Caco-2 (cell line): ENCODE data around the gene TSPAN18. TPM values are rescaled to one million over a fixed set of nuclear protein-coding genes. Genes with fewer than 3 reads are reported as not detected.

ENCODE experiments used
- BruUV-seq: library from RNA; stranded (reverse); fragments of 400-500 nt; replicated peaks from 2 replicates; lab custom pipeline; 2021; lab: Mats Ljungman, UMichigan
- CTCF ChIA-PET: fragments of 300-600 bp; sonication (Branson Sonifier 250); formaldehyde crosslinking; loops from one replicate; lab custom pipeline; 2022; ENCODE audit warnings: antibody characterized with exemption; lab: Charles Lee
- POLR2A ChIA-PET: fragments of 300-600 bp; sonication (Branson Sonifier 250); formaldehyde crosslinking; loops from one replicate; lab custom pipeline; 2022; ENCODE audit warnings: antibody characterized with exemption; lab: Charles Lee
- DNase-seq, 2 experiments: peaks; one replicate each; pipeline versions ENCODE4 v3.0.0 to v3.0.0-alpha.2; 2020 to 2022
- H3K27me3 ChIP-seq: replicated peaks from 2 replicates; pipeline ENCODE4 v1.6.0; 2011; ENCODE audit warnings: low read length; ENCODE audit not compliant: control insufficient read depth, insufficient read depth
- H3K36me3 ChIP-seq: 2 replicates; pipeline ENCODE4 v1.5.1; 2011; ENCODE audit warnings: low read length; ENCODE audit not compliant: control insufficient read depth, insufficient read depth
- H3K4me1 ChIP-seq: fragments of 250-450 bp; sonication (Bioruptor Pico); 2 replicates; pipeline ENCODE4 v1.5.1; 2020; ENCODE audit warnings: mild to moderate bottlenecking
- H3K4me3 ChIP-seq: 2 replicates; pipeline ENCODE4 v1.5.1; 2011; ENCODE audit warnings: low read depth, mild to moderate bottlenecking, control low read depth, low read length
- H3K9me3 ChIP-seq: fragments of 250-450 bp; sonication (Bioruptor Pico); 2 replicates; pipeline ENCODE4 v1.5.1; 2020; ENCODE audit warnings: mild to moderate bottlenecking, moderate library complexity
- H3K27ac Mint-ChIP-seq: one replicate; pipeline ENCODE4 v1.8.0; 2022; ENCODE audit warnings: mixed read lengths; ENCODE audit not compliant: unreplicated experiment
- H3K27me3 Mint-ChIP-seq: one replicate; pipeline ENCODE4 v1.8.0; 2022; ENCODE audit warnings: mixed read lengths; ENCODE audit not compliant: insufficient read depth, unreplicated experiment
- H3K36me3 Mint-ChIP-seq: one replicate; pipeline ENCODE4 v1.8.0; 2022; ENCODE audit warnings: mild to moderate bottlenecking, mixed read lengths; ENCODE audit not compliant: insufficient read depth, unreplicated experiment
- H3K4me1 Mint-ChIP-seq: one replicate; pipeline ENCODE4 v1.8.0; 2022; ENCODE audit warnings: low read depth, mixed read lengths; ENCODE audit not compliant: unreplicated experiment
- H3K4me3 Mint-ChIP-seq: one replicate; pipeline ENCODE4 v1.8.0; 2022; ENCODE audit warnings: mild to moderate bottlenecking, moderate library complexity, mixed read lengths; ENCODE audit not compliant: unreplicated experiment
- H3K9me3 Mint-ChIP-seq: one replicate; pipeline ENCODE4 v1.8.0; 2022; ENCODE audit warnings: mixed read lengths; ENCODE audit not compliant: unreplicated experiment
- intact Hi-C: fragments of 100-400 bp; cut with micrococcal nuclease; formaldehyde crosslinking; loops from one replicate; pipeline ENCODE4 v1.10.0; 2022; ENCODE audit not compliant: unreplicated experiment
- total RNA-seq: library from RNA; stranded (reverse); gene quantifications from 2 replicates; pipeline ENCODE4 v1.2.3, GENCODE V29; 2022
- TF ChIP-seq, protein P1 (sequence below), 2 experiments: fragments of 200-600 bp in 1 of 2; IDR thresholded peaks; 1 replicate in 1 of 2; 2 replicates in 1 of 2; pipeline versions ENCODE4 v1.5.1 to v1.8.0; 2011 to 2022; ENCODE audit warnings: antibody characterized with exemption in 1 of 2, control low read depth in 1 of 2, inconsistent platforms in 1 of 2, low read depth in 1 of 2, low read length in 1 of 2, mild to moderate bottlenecking in 1 of 2, moderate library complexity in 1 of 2; ENCODE audit not compliant: insufficient read depth in 1 of 2, severe bottlenecking in 1 of 2, unreplicated experiment in 1 of 2

The TSPAN18 gene
- total RNA-seq, 1 experiment from 2014 or later, result 7.4 TPM

DNA sequence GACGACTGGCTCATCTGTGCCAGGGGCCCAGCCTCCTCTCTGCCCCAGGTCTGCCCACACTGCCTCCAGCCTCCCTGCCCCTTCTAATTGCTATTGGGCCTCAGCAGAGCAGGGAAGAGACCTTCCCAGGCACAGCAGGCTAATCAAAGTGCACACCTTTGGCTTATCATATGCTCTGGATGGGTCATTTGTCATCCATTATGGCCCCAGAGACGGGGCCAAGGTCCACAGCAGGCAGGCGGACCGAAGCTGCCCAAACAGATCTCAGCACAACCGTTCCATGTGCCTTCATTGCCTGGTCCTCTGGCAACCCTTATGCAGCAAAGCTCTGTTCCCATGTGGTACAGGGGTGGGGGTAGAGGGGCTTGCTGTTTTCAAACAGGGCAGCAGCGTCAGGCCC lies 157.3 kb downstream of the TSPAN18 start:
- H3K9me3 Mint-ChIP-seq, result no peaks in the 10 kb centered on the region
- no peak overlapping the region for H3K4me3 Mint-ChIP-seq
- no peaks in the 10 kb centered on the region for H3K27me3 Mint-ChIP-seq
- no peak overlapping the region for H3K27ac Mint-ChIP-seq
- CTCF ChIA-PET, result no interaction called here
- Histone ChIP-seq H3K4me1 (peaks cover 20% of the 10 kb centered on the region), H3K36me3 (no peaks in the 10 kb centered on the region), H3K27me3 (no peaks in the 10 kb centered on the region), H3K9me3 (no peaks in the 10 kb centered on the region), H3K4me3 (no peak overlapping the region)
- no peaks in the 10 kb centered on the region for H3K36me3 Mint-ChIP-seq
- POLR2A ChIA-PET, result no interaction called here
- no TSS peak for BruUV-seq
- intact Hi-C loops, result no loop called here
- H3K4me1 Mint-ChIP-seq, result peaks cover 8% of the 10 kb centered on the region
- TF ChIP-seq, protein P1, sequence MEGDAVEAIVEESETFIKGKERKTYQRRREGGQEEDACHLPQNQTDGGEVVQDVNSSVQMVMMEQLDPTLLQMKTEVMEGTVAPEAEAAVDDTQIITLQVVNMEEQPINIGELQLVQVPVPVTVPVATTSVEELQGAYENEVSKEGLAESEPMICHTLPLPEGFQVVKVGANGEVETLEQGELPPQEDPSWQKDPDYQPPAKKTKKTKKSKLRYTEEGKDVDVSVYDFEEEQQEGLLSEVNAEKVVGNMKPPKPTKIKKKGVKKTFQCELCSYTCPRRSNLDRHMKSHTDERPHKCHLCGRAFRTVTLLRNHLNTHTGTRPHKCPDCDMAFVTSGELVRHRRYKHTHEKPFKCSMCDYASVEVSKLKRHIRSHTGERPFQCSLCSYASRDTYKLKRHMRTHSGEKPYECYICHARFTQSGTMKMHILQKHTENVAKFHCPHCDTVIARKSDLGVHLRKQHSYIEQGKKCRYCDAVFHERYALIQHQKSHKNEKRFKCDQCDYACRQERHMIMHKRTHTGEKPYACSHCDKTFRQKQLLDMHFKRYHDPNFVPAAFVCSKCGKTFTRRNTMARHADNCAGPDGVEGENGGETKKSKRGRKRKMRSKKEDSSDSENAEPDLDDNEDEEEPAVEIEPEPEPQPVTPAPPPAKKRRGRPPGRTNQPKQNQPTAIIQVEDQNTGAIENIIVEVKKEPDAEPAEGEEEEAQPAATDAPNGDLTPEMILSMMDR (IDR thresholded peaks at IDR 0.05; ENCODE audit: insufficient read depth in 1 of 2, low read depth in 1 of 2, low read length in 1 of 2, severe bottlenecking in 1 of 2, unreplicated experiment in 1 of 2), result no peak
- DNase-seq, result peak; percentile 37 to 72

DNA sequence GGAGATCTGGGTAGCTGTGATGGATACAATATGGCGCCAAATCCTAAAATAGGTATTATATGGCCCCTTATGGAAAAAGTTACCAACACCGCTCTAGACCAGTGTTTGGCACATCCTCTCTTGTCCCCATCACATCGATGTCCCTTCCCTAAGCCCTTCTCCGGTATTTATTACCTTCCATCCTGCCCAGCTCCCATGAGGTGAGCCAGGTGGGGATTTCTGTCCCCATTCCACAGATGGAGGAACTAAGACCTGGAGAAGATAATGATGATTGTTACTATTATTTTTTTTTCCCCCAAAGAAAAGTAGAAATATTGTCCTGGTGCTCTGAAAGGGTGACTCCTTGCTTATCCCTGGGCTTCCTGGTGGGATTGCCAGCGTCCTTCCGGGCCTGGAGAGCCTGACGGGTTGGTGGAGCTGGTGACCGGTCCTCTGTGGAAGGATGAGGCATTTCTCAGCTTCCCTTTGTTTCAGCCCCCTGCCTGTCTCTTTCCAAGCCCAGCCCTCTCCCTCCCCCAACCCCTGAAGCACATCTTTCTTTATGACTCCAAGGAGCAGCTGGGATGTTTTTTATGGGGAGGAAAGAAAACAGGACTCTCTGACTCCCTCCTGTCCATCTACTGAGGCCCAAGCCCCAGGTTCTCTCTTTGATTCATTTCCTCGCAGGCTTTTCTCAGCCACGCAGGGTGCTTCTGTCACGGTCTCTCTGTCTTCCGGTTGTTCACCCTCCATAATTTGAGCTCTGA lies 158.5 kb downstream of the TSPAN18 start:
- Mint-ChIP-seq H3K4me1 (peaks cover 8% of the 10 kb centered on the region), H3K27me3 (no peaks in the 10 kb centered on the region), H3K4me3 (no peak overlapping the region), H3K9me3 (no peaks in the 10 kb centered on the region), H3K36me3 (no peaks in the 10 kb centered on the region), H3K27ac (no peak overlapping the region)
- peaks cover 20% of the 10 kb centered on the region for H3K4me1 ChIP-seq
- TF ChIP-seq, protein P1 (IDR thresholded peaks at IDR 0.05; ENCODE audit: insufficient read depth in 1 of 2, low read depth in 1 of 2, low read length in 1 of 2, severe bottlenecking in 1 of 2, unreplicated experiment in 1 of 2), result no peak
- no TSS peak for BruUV-seq
- intact Hi-C loops, result no loop called here
- H3K27me3 ChIP-seq, result no peaks in the 10 kb centered on the region
- CTCF ChIA-PET, result interaction anchor here (1.0 kb wide), 1 partner anchor 51 kb away, joined by 6 read pairs; no protein-coding TSS in a partner anchor
- no peaks in the 10 kb centered on the region for H3K9me3 ChIP-seq
- no peak for DNase-seq
- no peak overlapping the region for H3K4me3 ChIP-seq
- H3K36me3 ChIP-seq, result no peaks in the 10 kb centered on the region
- POLR2A ChIA-PET, result no interaction called here

DNA sequence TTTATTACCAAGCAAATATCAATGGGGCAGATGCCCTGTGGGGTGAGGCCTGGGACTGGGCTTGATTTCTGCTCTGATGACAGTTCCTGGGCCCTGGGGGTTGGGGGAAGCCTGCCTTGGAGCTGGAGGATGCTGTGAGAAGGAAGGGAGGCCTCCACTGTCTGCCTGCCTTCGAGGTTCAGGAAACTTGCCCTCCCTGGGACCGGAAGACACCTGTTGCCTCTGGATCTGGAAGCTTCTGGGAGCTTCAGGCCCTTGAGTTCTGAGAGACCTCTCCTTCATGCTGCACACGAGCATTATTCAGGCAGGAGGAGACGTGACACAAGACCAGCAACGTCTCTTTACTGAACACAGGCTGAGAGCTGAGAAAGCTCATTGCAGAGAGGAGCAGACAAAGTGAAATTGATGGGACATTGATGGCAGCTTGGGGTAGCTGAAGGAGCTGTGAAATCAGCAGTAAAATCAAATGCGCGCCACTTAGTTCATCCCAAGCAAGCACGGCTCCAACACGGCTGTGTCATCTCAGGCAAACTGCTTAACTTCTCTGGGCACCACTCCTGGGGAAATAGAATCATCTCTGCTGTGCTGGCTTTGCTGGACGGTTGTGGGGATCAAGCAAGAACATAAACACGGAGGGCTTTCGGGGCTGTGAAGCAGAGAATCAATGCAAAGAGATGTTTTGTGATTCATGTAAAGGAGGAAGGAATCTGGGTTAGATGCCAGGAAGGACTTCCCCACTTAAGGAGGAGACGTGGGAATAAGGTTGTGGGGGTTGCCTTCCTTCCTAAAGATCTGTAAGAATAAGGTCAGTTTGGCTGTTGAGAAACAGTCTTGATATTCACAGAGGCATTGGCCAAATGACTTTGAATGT lies 159.4 kb downstream of the TSPAN18 start:
- ChIA-PET CTCF (no interaction called here), POLR2A (no interaction called here)
- no peak for DNase-seq
- TF ChIP-seq, protein P1 (IDR thresholded peaks at IDR 0.05; ENCODE audit: insufficient read depth in 1 of 2, low read depth in 1 of 2, low read length in 1 of 2, severe bottlenecking in 1 of 2, unreplicated experiment in 1 of 2), result no peak
- Histone ChIP-seq H3K4me3 (no peak overlapping the region), H3K4me1 (peaks cover 20% of the 10 kb centered on the region), H3K36me3 (no peaks in the 10 kb centered on the region), H3K27me3 (no peaks in the 10 kb centered on the region), H3K9me3 (no peaks in the 10 kb centered on the region)
- peaks cover 8% of the 10 kb centered on the region for H3K4me1 Mint-ChIP-seq
- no peaks in the 10 kb centered on the region for H3K27me3 Mint-ChIP-seq
- intact Hi-C loops, result no loop called here
- BruUV-seq, result no TSS peak
- H3K9me3 Mint-ChIP-seq, result no peaks in the 10 kb centered on the region
- no peaks in the 10 kb centered on the region for H3K36me3 Mint-ChIP-seq
- no peak overlapping the region for H3K27ac Mint-ChIP-seq
- H3K4me3 Mint-ChIP-seq, result no peak overlapping the region
